Fibroblast of skin of back (primary cell): ENCODE results near the gene DNAH3.
"Not testable (repeated sequence)": the region's sequence is repeated elsewhere in the genome, so short reads cannot be mapped to it uniquely, and the experiment has no call there.

Experiments
- DNase-seq: peaks from one replicate; pipeline ENCODE4 v3.0.0-alpha.2; 2013

The DNAH3 gene

GRCh38 chr16:20997147-20997546 lies 153.5 kb downstream of the DNAH3 start:
- no peak for DNase-seq

GRCh38 chr16:20995711-20996110 lies 154.9 kb downstream of the DNAH3 start:
- DNase-seq = no peak

GRCh38 chr16:20989496-20990070 lies 161.1 kb downstream of the DNAH3 start:
- DNase-seq = not testable (repeated sequence)

- no peak for DNase-seq
Observed at GRCh38 chr16:20987049-20987448, 163.6 kb downstream of the DNAH3 start.

GRCh38 chr16:20984019-20984418 lies 166.6 kb downstream of the DNAH3 start:
- no peak for DNase-seq

- DNase-seq = no peak
Observed at GRCh38 chr16:20976576-20976975, 174.1 kb downstream of the DNAH3 start.

- DNase-seq = not testable (repeated sequence)
Observed at GRCh38 chr16:20973201-20973600, 177.4 kb downstream of the DNAH3 start.

GRCh38 chr16:20971401-20971800 lies 179.2 kb downstream of the DNAH3 start:
- no peak for DNase-seq

- no peak for DNase-seq
Observed at GRCh38 chr16:20969386-20969785, 181.3 kb downstream of the DNAH3 start.

GRCh38 chr16:20968765-20969164 lies 181.9 kb downstream of the DNAH3 start:
- DNase-seq = no peak

- no peak for DNase-seq
Observed at GRCh38 chr16:20960899-20961298, 189.7 kb downstream of the DNAH3 start.

GRCh38 chr16:20957153-20957552 lies 193.5 kb downstream of the DNAH3 start:
- DNase-seq = no peak

GRCh38 chr16:20956319-20956718 lies 194.3 kb downstream of the DNAH3 start:
- peak; percentile 24 for DNase-seq

GRCh38 chr16:20954574-20954973 lies 196.1 kb downstream of the DNAH3 start:
- no peak for DNase-seq

- peak; percentile 6 for DNase-seq
Observed at GRCh38 chr16:20952139-20952920, 198.3 kb downstream of the DNAH3 start.

GRCh38 chr16:20950294-20950693 lies 200.4 kb downstream of the DNAH3 start:
- no peak for DNase-seq

- DNase-seq = no peak
Observed at GRCh38 chr16:20949660-20950059, 201.0 kb downstream of the DNAH3 start.

- DNase-seq = no peak
Observed at GRCh38 chr16:20948444-20948843, 202.2 kb downstream of the DNAH3 start.

- no peak for DNase-seq
Observed at GRCh38 chr16:20946015-20946629, 204.5 kb downstream of the DNAH3 start.

GRCh38 chr16:20945575-20945875 lies 205.1 kb downstream of the DNAH3 start:
- DNase-seq = not testable (repeated sequence)

GRCh38 chr16:20944861-20945574 lies 205.6 kb downstream of the DNAH3 start:
- DNase-seq = peak; percentile 18

- no peak for DNase-seq
Observed at GRCh38 chr16:20942256-20942655, 208.4 kb downstream of the DNAH3 start.

GRCh38 chr16:20941636-20941926 lies 209.1 kb downstream of the DNAH3 start:
- DNase-seq = no peak
